Body of pancreas (tissue), 4 donors: Measurements from ENCODE around the gene MICU2. TPM values are rescaled to one million over a fixed set of nuclear protein-coding genes. Genes with fewer than 3 reads are reported as not detected.
"Not testable (repeated sequence)": the region's sequence is repeated elsewhere in the genome, so short reads cannot be mapped to it uniquely, and the experiment has no call there.

Experiments used
- ATAC-seq: fragments of 150-250 bp; one replicate; pipeline ENCODE4 v1.9.1; 2016
- DNase-seq, 4 donors: peaks; one replicate each; pipeline ENCODE4 v3.0.0-alpha.2; 2019
- H3K27ac ChIP-seq, 4 donors: fragments of 200-600 bp; sonication (generic); 1 replicate in 3 of 4; 2 replicates in 1 of 4; pipeline versions ENCODE4 v1.5.1 to v1.6.1; 2016 to 2019; ENCODE audit warnings: mild to moderate bottlenecking in 1 of 4, mixed read lengths in 1 of 4, moderate library complexity in 1 of 4
- H3K27me3 ChIP-seq, 2 donors: fragments of 200-600 bp; sonication (generic); one replicate each; pipeline ENCODE4 v1.6.0; 2016; ENCODE audit warnings: mild to moderate bottlenecking in 1 of 2
- H3K36me3 ChIP-seq, 2 donors: fragments of 200-600 bp; sonication (generic); replicated peaks in 1 of 2; 2 replicates each; pipeline ENCODE4 v1.5.1; 2016; ENCODE audit warnings: low read depth in 2 of 2; ENCODE audit not compliant: insufficient read depth in 1 of 2
- H3K4me1 ChIP-seq: fragments of 200-600 bp; sonication (generic); one replicate; pipeline ENCODE4 v1.6.0; 2016
- H3K4me3 ChIP-seq, 2 donors: fragments of 200-600 bp; sonication (generic); 1 replicate in 1 of 2; 2 replicates in 1 of 2; pipeline ENCODE4 v1.5.1; 2016 to 2019
- H3K9me3 ChIP-seq, 3 donors: fragments of 200-600 bp; sonication (generic); 1 replicate in 2 of 3; 2 replicates in 1 of 3; pipeline ENCODE4 v1.5.1; 2016
- CTCF ChIP-seq, 7 experiments: fragments of 450-650 bp in 4 of 7; fragments of 200-600 bp in 3 of 7; sonication (generic) in 3 of 7; IDR thresholded peaks; one replicate each; pipeline ENCODE4 v1.5.1; 2016 to 2019; ENCODE audit warnings: antibody characterized with exemption in 7 of 7
- POLR2A ChIP-seq, 3 donors: fragments of 450-650 bp; IDR thresholded peaks; one replicate each; pipeline ENCODE4 v1.6.1; 2016; ENCODE audit warnings: antibody characterized with exemption in 3 of 3, mild to moderate bottlenecking in 2 of 3
- WGBS, 2 donors: methylation state at CpG; one replicate each; pipeline ENCODE4 v1.1.5; 2017; 5-methylcytosine and 5-hydroxymethylcytosine counted together
- intact Hi-C: fragments of 100-400 bp; cut with DNase I; formaldehyde crosslinking; loops from one replicate; pipeline ENCODE4 v1.15.1; 2023
- total RNA-seq, 2 donors: library from RNA; depleted of rRNA; stranded (reverse); fragments of >200 nt; gene quantifications; one replicate each; pipeline ENCODE4 v1.1.0, GENCODE V29; 2016

Gene MICU2
- total RNA-seq, 2 donors from 2014 or later = 31.6 to 62.6 TPM

GRCh38 chr13:21557995-21558394, 46.0 kb downstream of the MICU2 start:
- Histone ChIP-seq H3K4me1 (no peaks in the 10 kb centered on the region), H3K36me3 (no peaks in the 10 kb centered on the region), H3K27ac (no peak overlapping the region), H3K9me3 (no peaks in the 10 kb centered on the region), H3K27me3 (no peaks in the 10 kb centered on the region), H3K4me3 (no peak overlapping the region)
- no peak for DNase-seq
- intact Hi-C loops = no loop called here
- TF ChIP-seq CTCF (IDR thresholded peaks at IDR 0.05) (peak in 2 of 7 experiments; percentile 6 to 21), POLR2A (IDR thresholded peaks at IDR 0.05) (no peak)
- 72 to 74% methylated on average over 2 of the region's 2 CpGs for WGBS, 2 donors
- no peak for ATAC-seq

GRCh38 chr13:21556051-21556450, 47.9 kb downstream of the MICU2 start:
- intact Hi-C loops = no loop called here
- DNase-seq = no peak
- Histone ChIP-seq H3K27me3 (no peaks in the 10 kb centered on the region), H3K4me3 (no peak overlapping the region), H3K27ac (no peak overlapping the region), H3K9me3 (no peaks in the 10 kb centered on the region), H3K4me1 (no peaks in the 10 kb centered on the region), H3K36me3 (no peaks in the 10 kb centered on the region)
- TF ChIP-seq CTCF (IDR thresholded peaks at IDR 0.05) = no peak
- no peak for TF ChIP-seq POLR2A (IDR thresholded peaks at IDR 0.05)
- no peak for ATAC-seq

- DNase-seq = not testable (repeated sequence)
Measured at GRCh38 chr13:21553261-21553660, 50.7 kb downstream of the MICU2 start.

GRCh38 chr13:21550918-21551317, 53.1 kb downstream of the MICU2 start:
- no peaks in the 10 kb centered on the region for H3K27me3 ChIP-seq
- ATAC-seq (no peak), DNase-seq (no peak)
- H3K4me1 ChIP-seq = no peaks in the 10 kb centered on the region
- no peaks in the 10 kb centered on the region for H3K36me3 ChIP-seq
- H3K4me3 ChIP-seq = no peak overlapping the region
- no peaks in the 10 kb centered on the region for H3K9me3 ChIP-seq
- intact Hi-C loops = no loop called here
- 83 to 87% methylated on average over 2 of the region's 2 CpGs for WGBS, 2 donors
- H3K27ac ChIP-seq = no peak overlapping the region
- no peak for TF ChIP-seq CTCF (IDR thresholded peaks at IDR 0.05)
- TF ChIP-seq POLR2A (IDR thresholded peaks at IDR 0.05) = no peak

More at GRCh38 chr13:21553261-21553660, 50.7 kb downstream of the MICU2 start:
- H3K36me3 ChIP-seq, H3K9me3 ChIP-seq, H3K4me3 ChIP-seq, intact Hi-C loops, H3K4me1 ChIP-seq, H3K27me3 ChIP-seq, ATAC-seq, H3K27ac ChIP-seq: not testable (repeated sequence)
- 61 to 85% methylated on average over 1 to 2 of the region's 2 CpGs for WGBS, 2 donors

GRCh38 chr13:21549633-21550032, 54.3 kb downstream of the MICU2 start:
- Histone ChIP-seq H3K27me3 (no peaks in the 10 kb centered on the region), H3K4me1 (no peaks in the 10 kb centered on the region), H3K36me3 (no peaks in the 10 kb centered on the region), H3K4me3 (no peak overlapping the region), H3K9me3 (no peaks in the 10 kb centered on the region), H3K27ac (no peak overlapping the region)
- TF ChIP-seq POLR2A (IDR thresholded peaks at IDR 0.05) (no peak), CTCF (IDR thresholded peaks at IDR 0.05) (no peak)
- DNase-seq (no peak), ATAC-seq (no peak)
- 58 to 66% methylated on average over 2 of the region's 2 CpGs for WGBS, 2 donors
- intact Hi-C loops = no loop called here
